Measurements from ENCODE around the gene TSPAN9. TPM values are rescaled to one million over a fixed set of nuclear protein-coding genes. Genes with fewer than 3 reads are reported as not detected.
A peak's percentile ranks its signal among the peaks of the same experiment; 100 is the strongest.

Gene TSPAN9
- total and polyA plus RNA-seq, 4 experiments from 2014 or later: 0.67 to 0.84 TPM; not detected in 2

- H3K9me3 ChIP-seq (ENCODE audit: control insufficient read depth in 1 of 2, low read length in 2 of 2): no peaks in the 10 kb centered on the region
- peaks cover 1 to 6% of the 10 kb centered on the region in 2 donors for H3K27me3 Mint-ChIP-seq
- H3K4me3 Mint-ChIP-seq: no peak overlapping the region
- no peak for DNase-seq
- ChIA-PET POLR2A (ENCODE audit: partially characterized antibody) (no interaction called here), CTCF (ENCODE audit: partially characterized antibody) (no interaction called here)
- intact Hi-C loops (cut with micrococcal nuclease): no loop called here
- H3K27ac ChIP-seq (ENCODE audit: low read depth, low read length): no peak overlapping the region
- H3K4me3 ChIP-seq (ENCODE audit: low read length in 2 of 2): no peak overlapping the region
- H3K9me3 Mint-ChIP-seq: peaks cover 0 to 2% (median 0%) of the 10 kb centered on the region in 8 donors
- H3K4me1 ChIP-seq (ENCODE audit: insufficient read depth, low read length): peaks cover 6% of the 10 kb centered on the region
- H3K4me1 Mint-ChIP-seq: peaks cover 4 to 6% (median 5%) of the 10 kb centered on the region in 4 donors
- no peak overlapping the region for H3K27ac Mint-ChIP-seq
- H3K36me3 ChIP-seq (ENCODE audit: insufficient read depth, low read length): no peaks in the 10 kb centered on the region
- no peaks in the 10 kb centered on the region for H3K27me3 ChIP-seq (ENCODE audit: insufficient read depth, low read length)
- H3K36me3 Mint-ChIP-seq: no peaks in the 10 kb centered on the region
Observed at GRCh38 chr12:3246253-3246652, 169.1 kb downstream of the TSPAN9 start.

- Mint-ChIP-seq H3K36me3 (no peaks in the 10 kb centered on the region), H3K27me3 (peaks cover 1 to 7% of the 10 kb centered on the region in 2 donors), H3K4me1 (peaks cover 4 to 6% (median 5%) of the 10 kb centered on the region in 4 donors), H3K9me3 (peaks cover 0 to 2% (median 0%) of the 10 kb centered on the region in 8 donors), H3K4me3 (no peak overlapping the region), H3K27ac (no peak overlapping the region)
- no peak for DNase-seq
- no peaks in the 10 kb centered on the region for H3K9me3 ChIP-seq (ENCODE audit: control insufficient read depth in 1 of 2, low read length in 2 of 2)
- H3K36me3 ChIP-seq (ENCODE audit: insufficient read depth, low read length): no peaks in the 10 kb centered on the region
- H3K27me3 ChIP-seq (ENCODE audit: insufficient read depth, low read length): no peaks in the 10 kb centered on the region
- peaks cover 6% of the 10 kb centered on the region for H3K4me1 ChIP-seq (ENCODE audit: insufficient read depth, low read length)
- H3K27ac ChIP-seq (ENCODE audit: low read depth, low read length): no peak overlapping the region
- ChIA-PET POLR2A (ENCODE audit: partially characterized antibody) (no interaction called here), CTCF (ENCODE audit: partially characterized antibody) (no interaction called here)
- no peak overlapping the region for H3K4me3 ChIP-seq (ENCODE audit: low read length in 2 of 2)
- intact Hi-C loops (cut with micrococcal nuclease): no loop called here
Observed at GRCh38 chr12:3247077-3247476, 169.9 kb downstream of the TSPAN9 start.

- Histone ChIP-seq H3K27ac (ENCODE audit: low read depth, low read length) (no peak overlapping the region), H3K9me3 (ENCODE audit: control insufficient read depth in 1 of 2, low read length in 2 of 2) (no peaks in the 10 kb centered on the region), H3K36me3 (ENCODE audit: insufficient read depth, low read length) (no peaks in the 10 kb centered on the region), H3K27me3 (ENCODE audit: insufficient read depth, low read length) (no peaks in the 10 kb centered on the region), H3K4me1 (ENCODE audit: insufficient read depth, low read length) (peaks cover 6% of the 10 kb centered on the region), H3K4me3 (ENCODE audit: low read length in 2 of 2) (no peak overlapping the region)
- no peaks in the 10 kb centered on the region for H3K36me3 Mint-ChIP-seq
- DNase-seq: no peak
- H3K27ac Mint-ChIP-seq: no peak overlapping the region
- H3K4me3 Mint-ChIP-seq: no peak overlapping the region
- H3K4me1 Mint-ChIP-seq: peaks cover 4 to 6% (median 5%) of the 10 kb centered on the region in 4 donors
- peaks cover 0 to 2% (median 0%) of the 10 kb centered on the region in 8 donors for H3K9me3 Mint-ChIP-seq
- ChIA-PET POLR2A (ENCODE audit: partially characterized antibody) (no interaction called here), CTCF (ENCODE audit: partially characterized antibody) (no interaction called here)
- peaks cover 1 to 7% of the 10 kb centered on the region in 2 donors for H3K27me3 Mint-ChIP-seq
- intact Hi-C loops (cut with micrococcal nuclease): no loop called here
Observed at GRCh38 chr12:3247629-3248161, 170.5 kb downstream of the TSPAN9 start.

- Histone ChIP-seq H3K4me1 (ENCODE audit: insufficient read depth, low read length) (peaks cover 6% of the 10 kb centered on the region), H3K36me3 (ENCODE audit: insufficient read depth, low read length) (no peaks in the 10 kb centered on the region), H3K27me3 (ENCODE audit: insufficient read depth, low read length) (no peaks in the 10 kb centered on the region), H3K27ac (ENCODE audit: low read depth, low read length) (no peak overlapping the region), H3K4me3 (ENCODE audit: low read length in 2 of 2) (no peak overlapping the region), H3K9me3 (ENCODE audit: control insufficient read depth in 1 of 2, low read length in 2 of 2) (no peaks in the 10 kb centered on the region)
- H3K9me3 Mint-ChIP-seq: peaks cover 0 to 2% (median 0%) of the 10 kb centered on the region in 8 donors
- no peaks in the 10 kb centered on the region for H3K36me3 Mint-ChIP-seq
- H3K4me3 Mint-ChIP-seq: no peak overlapping the region
- H3K27me3 Mint-ChIP-seq: peaks cover 3 to 7% of the 10 kb centered on the region in 2 donors
- ChIA-PET POLR2A (ENCODE audit: partially characterized antibody) (no interaction called here), CTCF (ENCODE audit: partially characterized antibody) (no interaction called here)
- DNase-seq: no peak
- intact Hi-C loops (cut with micrococcal nuclease): no loop called here
- H3K27ac Mint-ChIP-seq: no peak overlapping the region
- peaks cover 4 to 6% (median 5%) of the 10 kb centered on the region in 4 donors for H3K4me1 Mint-ChIP-seq
Observed at GRCh38 chr12:3249081-3249800, 172.1 kb downstream of the TSPAN9 start.

- intact Hi-C loops (cut with micrococcal nuclease): no loop called here
- H3K4me3 Mint-ChIP-seq: no peak overlapping the region
- no peaks in the 10 kb centered on the region for H3K36me3 ChIP-seq (ENCODE audit: insufficient read depth, low read length)
- H3K27me3 Mint-ChIP-seq: peaks cover 3 to 7% of the 10 kb centered on the region in 2 donors
- H3K27ac ChIP-seq (ENCODE audit: low read depth, low read length): no peak overlapping the region
- no peak for DNase-seq
- H3K9me3 Mint-ChIP-seq: peaks cover 0 to 2% (median 0%) of the 10 kb centered on the region in 8 donors
- no peaks in the 10 kb centered on the region for H3K27me3 ChIP-seq (ENCODE audit: insufficient read depth, low read length)
- no peak overlapping the region for H3K27ac Mint-ChIP-seq
- H3K36me3 Mint-ChIP-seq: no peaks in the 10 kb centered on the region
- ChIA-PET POLR2A (ENCODE audit: partially characterized antibody) (no interaction called here), CTCF (ENCODE audit: partially characterized antibody) (no interaction called here)
- peaks cover 4 to 6% (median 5%) of the 10 kb centered on the region in 4 donors for H3K4me1 Mint-ChIP-seq
- H3K4me1 ChIP-seq (ENCODE audit: insufficient read depth, low read length): peaks cover 6% of the 10 kb centered on the region
- no peak overlapping the region for H3K4me3 ChIP-seq (ENCODE audit: low read length in 2 of 2)
- no peaks in the 10 kb centered on the region for H3K9me3 ChIP-seq (ENCODE audit: control insufficient read depth in 1 of 2, low read length in 2 of 2)
Observed at GRCh38 chr12:3250034-3250433, 172.9 kb downstream of the TSPAN9 start.

- H3K27me3 ChIP-seq (ENCODE audit: insufficient read depth, low read length): no peaks in the 10 kb centered on the region
- H3K9me3 Mint-ChIP-seq: peaks cover 0 to 2% (median 0%) of the 10 kb centered on the region in 8 donors
- H3K4me1 ChIP-seq (ENCODE audit: insufficient read depth, low read length): peaks cover 6% of the 10 kb centered on the region
- H3K9me3 ChIP-seq (ENCODE audit: control insufficient read depth in 1 of 2, low read length in 2 of 2): no peaks in the 10 kb centered on the region
- no peak overlapping the region for H3K4me3 Mint-ChIP-seq
- intact Hi-C loops (cut with micrococcal nuclease): no loop called here
- H3K27ac Mint-ChIP-seq: peak overlapping the region in 1 of 7 donors; percentile 41
- POLR2A ChIA-PET (ENCODE audit: partially characterized antibody): no interaction called here
- H3K4me3 ChIP-seq (ENCODE audit: low read length in 2 of 2): no peak overlapping the region
- H3K27ac ChIP-seq (ENCODE audit: low read depth, low read length): no peak overlapping the region
- no peaks in the 10 kb centered on the region for H3K36me3 Mint-ChIP-seq
- no peaks in the 10 kb centered on the region for H3K36me3 ChIP-seq (ENCODE audit: insufficient read depth, low read length)
- CTCF ChIA-PET (ENCODE audit: partially characterized antibody): no interaction called here
- H3K4me1 Mint-ChIP-seq: peaks cover 4 to 6% (median 5%) of the 10 kb centered on the region in 4 donors
- peaks cover 3 to 7% of the 10 kb centered on the region in 2 donors for H3K27me3 Mint-ChIP-seq
- no peak for DNase-seq
Observed at GRCh38 chr12:3250576-3250975, 173.4 kb downstream of the TSPAN9 start.

GRCh38 chr12:3251067-3251466 is 173.9 kb downstream of the TSPAN9 start:
- CTCF ChIA-PET (ENCODE audit: partially characterized antibody): no interaction called here
- POLR2A ChIA-PET (ENCODE audit: partially characterized antibody): no interaction called here
- intact Hi-C loops (cut with micrococcal nuclease): no loop called here

More at GRCh38 chr12:3251067-3251466, 173.9 kb downstream of the TSPAN9 start:
- Histone ChIP-seq H3K9me3 (ENCODE audit: control insufficient read depth in 1 of 2, low read length in 2 of 2) (no peaks in the 10 kb centered on the region), H3K27ac (ENCODE audit: low read depth, low read length) (no peak overlapping the region), H3K4me1 (ENCODE audit: insufficient read depth, low read length) (peaks cover 6% of the 10 kb centered on the region), H3K36me3 (ENCODE audit: insufficient read depth, low read length) (no peaks in the 10 kb centered on the region), H3K4me3 (ENCODE audit: low read length in 2 of 2) (no peak overlapping the region), H3K27me3 (ENCODE audit: insufficient read depth, low read length) (no peaks in the 10 kb centered on the region)
- Mint-ChIP-seq H3K27me3 (peaks cover 3 to 7% of the 10 kb centered on the region in 2 donors), H3K9me3 (no peaks in the 10 kb centered on the region), H3K4me1 (peaks cover 4 to 6% (median 5%) of the 10 kb centered on the region in 4 donors), H3K27ac (peak overlapping the region in 1 of 7 donors; percentile 41), H3K4me3 (no peak overlapping the region), H3K36me3 (no peaks in the 10 kb centered on the region)
- no peak for DNase-seq
